GM19328 (cell line): ENCODE measurements around the gene CCDC134.
"Not testable (repeated sequence)": the region's sequence is repeated elsewhere in the genome, so short reads cannot be mapped to it uniquely, and the experiment has no call there.

Experiments
- ATAC-seq: cut with Tn5 transposase; IDR thresholded peaks from one replicate; pipeline ENCODE4 v1.9.1; 2021; ENCODE audit warnings: mild to moderate bottlenecking, moderate library complexity; ENCODE audit not compliant: unreplicated experiment

The CCDC134 gene

GRCh38 chr22:41822317-41823057, 22.0 kb downstream of the CCDC134 start:
- ATAC-seq = no peak

- ATAC-seq = no peak
Observed at GRCh38 chr22:41823797-41824196, 23.3 kb downstream of the CCDC134 start.

GRCh38 chr22:41825376-41825775, 24.9 kb downstream of the CCDC134 start:
- ATAC-seq = no peak

GRCh38 chr22:41826021-41826420, 25.5 kb downstream of the CCDC134 start:
- ATAC-seq = no peak

- no peak for ATAC-seq
Observed at GRCh38 chr22:41826430-41827383, 26.2 kb downstream of the CCDC134 start.

GRCh38 chr22:41827671-41828070, 27.2 kb downstream of the CCDC134 start:
- no peak for ATAC-seq

- ATAC-seq = no peak
Observed at GRCh38 chr22:41828516-41828915, 28.0 kb downstream of the CCDC134 start.

- no peak for ATAC-seq
Observed at GRCh38 chr22:41830174-41830573, 29.7 kb downstream of the CCDC134 start.

- ATAC-seq = no peak
Observed at GRCh38 chr22:41831383-41831782, 30.9 kb downstream of the CCDC134 start.

- no peak for ATAC-seq
Observed at GRCh38 chr22:41831828-41832552, 31.5 kb downstream of the CCDC134 start.

- ATAC-seq = peak; percentile 86
Observed at GRCh38 chr22:41832553-41833368, 32.3 kb downstream of the CCDC134 start, which contains the start of gene SREBF2. Gene SREBF2, plus strand, starts transcription at chr22:41833105. Its CDS starts 166 bp downstream, at chr22:41833271.

- peak; percentile 25 for ATAC-seq
Observed at GRCh38 chr22:41833369-41834004, 33.0 kb downstream of the CCDC134 start.

- no peak for ATAC-seq
Observed at GRCh38 chr22:41834005-41834944, 33.8 kb downstream of the CCDC134 start.

GRCh38 chr22:41835462-41835861, 35.0 kb downstream of the CCDC134 start:
- not testable (repeated sequence) for ATAC-seq

- ATAC-seq = no peak
Observed at GRCh38 chr22:41836551-41836950, 36.1 kb downstream of the CCDC134 start.

GRCh38 chr22:41838842-41839618, 38.6 kb downstream of the CCDC134 start:
- ATAC-seq = no peak

- no peak for ATAC-seq
Observed at GRCh38 chr22:41840216-41840615, 39.7 kb downstream of the CCDC134 start.
